ENCODE results near the gene RNF44. TPM values are rescaled to one million over a fixed set of nuclear protein-coding genes. Genes with fewer than 3 reads are reported as not detected.
A peak's percentile ranks its signal among the peaks of the same experiment; 100 is the strongest.

Gene RNF44
- 10 to 100 TPM; 24.5 to 26.6 TPM for total RNA-seq
- long read RNA-seq, partial matches to known transcripts, result 1 of 8 reads
- long read RNA-seq, other reads (novel, unspliced or antisense), result 7 of 8 reads

- DNase-seq, result peak; percentile 98
- peak; percentile 90 to 91 for ATAC-seq
- intact Hi-C loops (cut with DNase I), result no loop called here
Observed at GRCh38 chr5:176536902-176537553, at the start of gene RNF44. RNF44 (minus strand) TSS chr5:176537402; CDS start chr5:176532472, 4,930 bp downstream.

DNA sequence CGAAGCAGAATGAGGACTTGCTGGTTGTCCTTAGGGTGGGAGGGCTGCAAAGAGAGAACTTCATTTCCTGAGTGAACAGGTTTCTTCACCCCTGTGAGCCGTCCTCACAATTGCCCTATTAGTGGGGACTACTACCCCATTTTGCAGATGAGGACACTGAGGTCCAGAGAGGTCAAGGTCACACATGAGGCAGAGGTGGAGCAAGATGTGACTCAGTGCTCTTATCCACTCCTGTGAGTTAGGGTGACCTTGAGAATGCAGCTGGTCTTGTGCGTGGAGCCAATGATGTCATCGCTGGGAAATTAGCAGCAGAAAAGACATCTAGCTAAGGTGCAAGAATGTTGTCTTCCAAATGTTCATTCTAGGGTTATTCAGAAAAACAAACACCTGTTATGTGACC, 45.9 kb upstream of the RNF44 start:
- intact Hi-C loops (cut with DNase I), result no loop called here
- ATAC-seq (no peak), DNase-seq (no peak)

DNA sequence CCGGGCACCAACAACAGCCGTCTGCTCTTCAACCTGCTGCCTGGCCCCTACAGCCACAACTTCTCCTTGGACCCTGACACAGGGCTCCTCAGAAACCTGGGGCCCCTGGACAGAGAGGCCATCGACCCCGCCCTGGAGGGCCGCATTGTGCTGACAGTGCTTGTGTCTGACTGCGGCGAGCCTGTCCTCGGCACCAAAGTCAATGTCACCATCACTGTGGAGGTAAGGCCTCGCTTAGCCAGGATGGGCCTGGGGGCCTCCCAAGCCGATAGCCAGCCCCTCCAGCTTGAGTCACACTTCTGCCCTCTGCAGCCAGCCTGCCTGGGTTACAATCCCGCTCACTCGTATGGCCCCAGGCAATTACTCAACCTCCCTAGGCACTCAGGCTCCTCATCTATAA, 44.2 kb upstream of the RNF44 start:
- ATAC-seq (no peak), DNase-seq (no peak)
- intact Hi-C loops (cut with DNase I), result no loop called here

GRCh38 chr5:176579323-176579722, 42.1 kb upstream of the RNF44 start:
- DNase-seq (no peak), ATAC-seq (no peak)
- intact Hi-C loops (cut with DNase I), result loop anchor here in 1 of 2 donors (5.0 to 10.0 kb wide), 2 partner anchors 68 to 165 kb away; partner anchors contain the start of genes CLTB and TSPAN17

DNA sequence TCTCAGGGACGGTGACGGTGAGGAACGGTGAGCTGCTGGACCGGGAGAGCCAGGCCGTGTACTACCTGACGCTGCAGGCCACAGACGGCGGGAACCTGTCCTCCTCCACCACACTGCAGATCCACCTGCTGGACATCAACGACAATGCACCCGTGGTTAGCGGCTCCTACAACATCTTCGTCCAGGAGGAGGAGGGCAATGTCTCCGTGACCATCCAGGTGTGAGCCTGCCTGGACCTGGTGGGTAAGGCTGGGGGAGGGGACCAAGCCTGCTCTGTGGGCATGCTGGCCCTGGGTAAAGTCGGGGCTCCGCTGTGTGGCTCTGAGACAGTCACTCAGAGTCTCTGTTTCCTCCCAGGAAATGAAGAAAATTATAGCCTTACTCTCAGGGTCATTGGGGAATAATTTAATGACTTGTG, 41.2 kb upstream of the RNF44 start:
- ATAC-seq, result peak in 1 of 2 donors; percentile 55
- intact Hi-C loops (cut with DNase I), result loop anchor here in 1 of 2 donors (5.0 to 10.0 kb wide), 2 partner anchors 69 to 164 kb away; partner anchors contain the start of genes CLTB and TSPAN17
- DNase-seq, result no peak

- ATAC-seq (no peak), DNase-seq (no peak)
- intact Hi-C loops (cut with DNase I), result loop anchor here in 1 of 2 donors (5.0 to 10.0 kb wide), 2 partner anchors 70 to 163 kb away; partner anchors contain the start of genes CLTB and TSPAN17
Observed at GRCh38 chr5:176577312-176578176, 40.3 kb upstream of the RNF44 start.

DNA sequence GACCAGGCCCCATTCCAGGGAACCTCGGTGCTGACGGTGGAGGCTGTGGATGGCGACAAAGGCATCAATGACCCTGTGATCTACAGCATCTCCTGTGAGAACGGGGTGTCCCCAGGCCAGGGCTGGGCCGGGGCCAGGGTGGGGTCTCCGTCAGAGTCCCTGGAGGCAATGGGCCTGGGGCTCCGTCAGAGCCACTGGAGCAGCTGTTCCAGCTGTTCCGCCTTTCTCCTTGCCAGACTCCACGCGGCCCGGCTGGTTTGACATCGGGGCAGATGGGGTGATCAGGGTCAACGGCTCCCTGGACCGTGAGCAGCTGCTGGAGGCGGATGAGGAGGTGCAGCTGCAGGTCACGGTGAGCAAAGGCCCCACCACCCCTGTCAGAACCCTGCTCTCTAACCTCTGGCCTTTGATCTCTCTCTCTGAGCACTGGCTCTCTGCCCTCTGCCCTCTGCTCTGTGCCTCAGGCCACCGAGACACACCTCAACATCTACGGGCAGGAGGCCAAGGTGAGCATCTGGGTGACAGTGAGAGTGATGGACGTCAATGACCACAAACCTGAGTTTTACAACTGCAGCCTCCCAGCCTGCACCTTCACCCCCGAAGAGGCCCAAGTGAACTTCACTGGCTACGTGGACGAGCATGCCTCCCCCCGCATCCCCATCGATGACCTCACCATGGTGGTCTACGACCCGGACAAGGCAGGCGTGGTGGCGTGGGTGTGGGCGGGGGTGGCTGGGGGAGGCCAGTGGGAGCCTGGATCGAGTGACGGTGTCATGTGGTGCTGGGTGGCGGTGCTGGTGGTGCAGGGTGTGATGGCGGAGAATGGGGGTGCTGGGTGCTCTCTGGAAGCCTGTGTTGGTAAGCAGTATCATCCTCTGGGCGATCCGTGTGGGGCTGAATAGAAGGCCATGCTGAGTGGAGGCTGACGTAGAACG, 38.6 kb upstream of the RNF44 start:
- ATAC-seq, result no peak
- DNase-seq, result no peak
- intact Hi-C loops (cut with DNase I), result loop anchor here in 1 of 2 donors (5.0 to 10.0 kb wide), 2 partner anchors 72 to 161 kb away; partner anchors contain the start of genes CLTB and TSPAN17

GRCh38 chr5:176575066-176575465, 37.9 kb upstream of the RNF44 start:
- intact Hi-C loops (cut with DNase I), result loop anchor here in 1 of 2 donors (5.0 to 10.0 kb wide), 2 partner anchors 72 to 160 kb away; partner anchors contain the start of genes CLTB and TSPAN17
- DNase-seq (no peak), ATAC-seq (no peak)

- no peak for ATAC-seq
Observed at GRCh38 chr5:176574297-176574591, 37.0 kb upstream of the RNF44 start.

GRCh38 chr5:176573564-176574296, 36.5 kb upstream of the RNF44 start:
- ATAC-seq, result peak; percentile 87 to 88
- DNase-seq, result peak; percentile 75
- intact Hi-C loops (cut with DNase I), result loop anchor here (5.0 to 10.0 kb wide), 2 partner anchors 74 to 159 kb away; partner anchors contain the start of genes CLTB (in 1 of the 2) and TSPAN17 (in 1 of the 2)

More at GRCh38 chr5:176574297-176574591, 37.0 kb upstream of the RNF44 start:
- intact Hi-C loops (cut with DNase I), result loop anchor here (5.0 to 10.0 kb wide), 2 partner anchors 73 to 159 kb away; partner anchors contain the start of genes CLTB (in 1 of the 2) and TSPAN17 (in 1 of the 2)
- no peak for DNase-seq

GRCh38 chr5:176570044-176570443, 32.8 kb upstream of the RNF44 start:
- ATAC-seq (no peak), DNase-seq (no peak)
- intact Hi-C loops (cut with DNase I), result loop anchor here (5.0 to 10.0 kb wide), 2 partner anchors 77 to 155 kb away; partner anchors contain the start of genes CLTB (in 1 of the 2) and TSPAN17 (in 1 of the 2)

DNA sequence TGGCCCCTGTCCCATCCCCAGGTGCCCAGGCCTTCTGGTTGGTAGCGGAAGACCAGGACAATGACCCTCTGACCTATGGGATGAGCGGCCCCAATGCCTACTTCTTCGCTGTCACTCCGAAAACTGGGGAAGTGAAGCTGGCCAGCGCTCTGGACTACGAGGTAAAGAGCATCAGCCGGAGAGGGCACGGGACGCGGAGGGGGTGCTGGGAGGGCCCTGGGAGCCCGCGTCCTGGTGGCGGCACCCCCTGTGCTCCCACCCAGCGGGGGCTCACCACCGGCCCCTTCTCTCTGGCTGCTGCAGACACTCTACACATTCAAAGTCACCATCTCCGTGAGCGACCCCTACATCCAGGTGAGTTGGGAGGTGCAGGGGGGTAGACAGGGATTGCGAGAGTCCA, 31.5 kb upstream of the RNF44 start:
- DNase-seq, result no peak
- intact Hi-C loops (cut with DNase I), result no loop called here
- no peak for ATAC-seq

DNA sequence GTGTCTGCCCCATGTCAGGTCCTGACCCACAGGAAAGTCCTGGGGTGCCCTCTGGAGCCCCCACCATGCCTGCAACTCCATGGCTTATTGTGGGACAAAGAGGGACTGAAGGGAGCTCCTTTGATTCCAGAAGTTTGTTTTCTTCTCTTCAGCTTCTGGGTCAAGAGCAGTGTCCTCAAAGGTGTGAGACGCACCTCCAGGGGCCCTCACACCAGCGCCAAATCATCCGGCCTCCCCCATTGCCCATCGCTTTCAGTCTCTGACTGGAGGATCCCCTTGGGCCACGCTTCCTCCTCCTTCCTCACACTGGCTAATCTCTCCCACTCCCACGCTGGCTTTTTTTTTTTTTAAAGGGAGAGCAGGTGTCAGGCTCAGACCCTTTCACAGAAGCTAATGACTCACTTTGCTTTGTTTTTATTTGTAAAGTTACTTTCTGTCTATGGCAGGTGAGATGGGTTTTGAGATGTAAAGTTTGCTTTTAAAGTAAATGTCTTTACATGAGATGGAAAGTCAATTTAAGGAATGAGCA, 28.6 kb upstream of the RNF44 start:
- intact Hi-C loops (cut with DNase I), result no loop called here
- DNase-seq (no peak), ATAC-seq (no peak)

DNA sequence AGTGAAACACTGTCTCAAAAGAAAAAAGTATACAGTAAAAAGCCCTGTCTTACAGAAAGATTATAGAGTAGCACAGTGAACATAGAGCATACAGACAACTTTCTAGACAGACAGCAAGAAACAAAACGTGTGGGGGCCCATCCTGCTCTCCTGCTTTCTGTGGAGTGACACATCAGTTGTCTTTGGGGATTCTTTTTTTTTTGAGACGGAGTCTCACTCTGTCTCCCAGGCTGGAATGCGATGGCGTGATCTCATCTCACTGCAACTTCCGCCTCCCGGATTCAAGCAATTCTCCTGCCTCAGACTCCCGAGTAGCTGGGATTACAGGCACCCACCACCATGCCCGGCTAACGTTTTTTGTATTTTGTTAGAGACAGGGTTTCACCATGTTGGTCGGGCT, 26.8 kb upstream of the RNF44 start:
- ATAC-seq, result no peak
- intact Hi-C loops (cut with DNase I), result no loop called here
- DNase-seq, result no peak

DNA sequence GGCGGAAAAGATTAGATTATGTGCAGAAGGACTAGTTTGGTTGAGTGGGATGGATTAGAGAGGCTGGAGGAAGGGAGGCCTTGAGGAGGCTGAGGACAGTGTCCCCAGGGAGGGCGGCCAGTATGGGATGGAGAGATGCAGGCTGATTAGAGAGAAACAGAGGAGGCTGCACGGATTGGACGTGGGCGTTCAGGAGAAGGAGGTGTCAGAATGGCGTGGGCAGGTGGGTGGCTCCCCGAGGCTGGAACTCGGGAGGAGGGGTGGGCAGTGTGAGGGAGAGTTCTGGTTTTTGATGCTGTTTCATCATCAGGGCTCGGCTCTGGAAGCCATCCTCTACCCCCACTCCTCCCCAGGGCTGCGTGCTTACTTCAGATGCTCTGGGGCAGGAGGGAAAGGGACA, 25.0 kb upstream of the RNF44 start:
- no peak for ATAC-seq
- intact Hi-C loops (cut with DNase I), result no loop called here
- no peak for DNase-seq

DNA sequence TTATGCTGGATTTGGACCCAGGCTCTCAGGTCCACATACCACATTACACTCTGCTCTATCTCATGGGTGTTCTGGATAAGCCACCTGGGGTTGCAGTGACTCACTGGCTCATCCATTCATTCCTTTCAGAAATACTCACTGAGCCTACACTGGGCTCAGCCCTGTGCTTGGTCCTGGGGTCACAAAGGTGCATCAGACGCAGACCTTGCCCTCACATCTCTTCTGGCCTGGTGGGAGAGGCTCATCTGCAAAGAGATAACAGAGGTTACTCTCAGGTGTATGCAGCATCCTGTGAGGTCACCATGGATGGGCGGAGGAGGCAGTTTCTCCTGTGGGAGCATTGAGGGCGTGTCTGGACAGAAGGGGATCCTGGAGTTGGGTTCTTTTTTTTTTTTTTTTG, 24.1 kb upstream of the RNF44 start:
- no peak for DNase-seq
- ATAC-seq, result no peak
- intact Hi-C loops (cut with DNase I), result no loop called here

DNA sequence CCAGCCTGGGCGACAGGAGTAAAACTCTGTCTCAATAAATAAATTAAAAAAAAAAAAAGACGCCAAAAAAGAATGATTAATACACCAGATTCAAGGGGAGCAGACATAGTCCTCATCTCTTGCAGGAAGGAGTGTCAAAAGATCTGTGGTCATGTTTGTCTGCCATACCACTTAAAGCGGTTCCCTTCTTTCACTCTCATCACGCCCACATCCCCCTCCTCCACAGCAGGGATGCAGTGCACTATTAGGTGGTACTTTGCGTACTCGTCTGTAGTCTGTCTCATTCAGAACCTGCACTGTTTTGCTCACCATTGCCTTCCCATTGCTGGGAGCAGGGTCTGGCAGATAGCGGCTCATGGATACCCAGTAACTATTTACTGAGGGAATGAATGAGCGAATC, 23.2 kb upstream of the RNF44 start:
- intact Hi-C loops (cut with DNase I), result no loop called here
- DNase-seq (no peak), ATAC-seq (no peak)

- intact Hi-C loops (cut with DNase I), result no loop called here
- ATAC-seq, result no peak
Observed at GRCh38 chr5:176559683-176560082, 22.5 kb upstream of the RNF44 start.

More at GRCh38 chr5:176559683-176560082, 22.5 kb upstream of the RNF44 start:
- no peak for DNase-seq

Measured in left cardiac atrium (tissue), 4 donors.